Measurements from ENCODE around the gene ANKRD44.

The ANKRD44 gene

DNA sequence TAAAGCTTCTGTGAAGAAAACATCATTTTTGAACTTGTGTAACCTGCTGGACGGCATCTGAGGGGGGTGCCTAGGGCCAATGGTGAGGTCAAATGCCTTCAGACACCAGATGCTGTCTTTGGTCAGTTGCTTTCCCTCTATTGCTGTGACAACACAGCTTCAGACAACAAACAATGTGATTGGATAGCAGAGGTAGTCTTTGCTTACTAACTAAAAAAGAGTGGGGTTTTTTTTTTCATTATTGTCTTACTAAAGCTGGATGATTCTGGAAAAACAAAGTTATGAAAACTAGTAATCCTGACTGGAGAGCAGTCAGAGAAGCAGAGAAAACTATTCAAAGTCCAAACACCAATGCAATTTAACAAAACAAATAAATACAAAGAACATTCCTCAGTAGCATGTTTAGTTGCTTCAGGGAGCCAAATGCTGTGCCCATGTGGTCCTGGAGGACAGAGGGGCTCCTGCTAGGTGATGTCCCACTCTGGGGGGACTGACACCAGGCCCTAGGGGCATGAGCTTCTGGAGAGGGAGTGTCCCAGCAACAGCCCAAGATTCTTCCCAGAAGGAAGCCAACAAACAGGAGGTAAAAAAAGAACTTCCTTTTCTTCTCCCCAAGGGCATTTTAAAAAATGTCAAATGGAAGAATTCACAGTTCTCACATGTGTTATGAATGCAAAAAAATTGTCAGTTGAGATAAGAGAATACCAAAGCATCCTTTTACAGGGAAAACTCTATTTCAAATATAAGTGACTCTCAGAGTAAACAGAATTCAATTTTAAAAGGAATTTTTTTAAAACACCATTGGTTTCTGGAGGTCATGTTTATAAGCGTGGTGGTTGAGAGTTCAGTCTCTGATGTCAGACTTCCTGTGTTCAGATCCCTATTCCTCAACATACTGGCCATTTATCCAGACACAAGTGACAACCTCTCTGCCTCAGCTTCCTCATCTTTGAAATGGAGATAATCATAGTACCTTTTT, 203.0 kb downstream of the ANKRD44 start:
- TF ChIP-seq, protein P1, sequence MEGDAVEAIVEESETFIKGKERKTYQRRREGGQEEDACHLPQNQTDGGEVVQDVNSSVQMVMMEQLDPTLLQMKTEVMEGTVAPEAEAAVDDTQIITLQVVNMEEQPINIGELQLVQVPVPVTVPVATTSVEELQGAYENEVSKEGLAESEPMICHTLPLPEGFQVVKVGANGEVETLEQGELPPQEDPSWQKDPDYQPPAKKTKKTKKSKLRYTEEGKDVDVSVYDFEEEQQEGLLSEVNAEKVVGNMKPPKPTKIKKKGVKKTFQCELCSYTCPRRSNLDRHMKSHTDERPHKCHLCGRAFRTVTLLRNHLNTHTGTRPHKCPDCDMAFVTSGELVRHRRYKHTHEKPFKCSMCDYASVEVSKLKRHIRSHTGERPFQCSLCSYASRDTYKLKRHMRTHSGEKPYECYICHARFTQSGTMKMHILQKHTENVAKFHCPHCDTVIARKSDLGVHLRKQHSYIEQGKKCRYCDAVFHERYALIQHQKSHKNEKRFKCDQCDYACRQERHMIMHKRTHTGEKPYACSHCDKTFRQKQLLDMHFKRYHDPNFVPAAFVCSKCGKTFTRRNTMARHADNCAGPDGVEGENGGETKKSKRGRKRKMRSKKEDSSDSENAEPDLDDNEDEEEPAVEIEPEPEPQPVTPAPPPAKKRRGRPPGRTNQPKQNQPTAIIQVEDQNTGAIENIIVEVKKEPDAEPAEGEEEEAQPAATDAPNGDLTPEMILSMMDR (IDR thresholded peaks at IDR 0.05; ENCODE audit: low read depth, low read length, missing control alignments), result no peak
- H3K4me3 ChIP-seq (replicated peaks; ENCODE audit: low read depth, low read length), result no peak overlapping the region
- no peak for DNase-seq (ENCODE audit: extremely low read depth, low read depth)

- H3K4me3 ChIP-seq (replicated peaks; ENCODE audit: low read depth, low read length), result no peak overlapping the region
- TF ChIP-seq, protein P1 (IDR thresholded peaks at IDR 0.05; ENCODE audit: low read depth, low read length, missing control alignments), result no peak
- no peak for DNase-seq (ENCODE audit: extremely low read depth, low read depth)
These were observed 207.2 kb downstream of the ANKRD44 start for GRCh38 chr2:197103363-197103762.

- TF ChIP-seq, protein P1 (IDR thresholded peaks at IDR 0.05; ENCODE audit: low read depth, low read length, missing control alignments), result no peak
- no peak overlapping the region for H3K4me3 ChIP-seq (replicated peaks; ENCODE audit: low read depth, low read length)
- no peak for DNase-seq (ENCODE audit: extremely low read depth, low read depth)
These were observed 208.3 kb downstream of the ANKRD44 start for GRCh38 chr2:197102231-197102630.

DNA sequence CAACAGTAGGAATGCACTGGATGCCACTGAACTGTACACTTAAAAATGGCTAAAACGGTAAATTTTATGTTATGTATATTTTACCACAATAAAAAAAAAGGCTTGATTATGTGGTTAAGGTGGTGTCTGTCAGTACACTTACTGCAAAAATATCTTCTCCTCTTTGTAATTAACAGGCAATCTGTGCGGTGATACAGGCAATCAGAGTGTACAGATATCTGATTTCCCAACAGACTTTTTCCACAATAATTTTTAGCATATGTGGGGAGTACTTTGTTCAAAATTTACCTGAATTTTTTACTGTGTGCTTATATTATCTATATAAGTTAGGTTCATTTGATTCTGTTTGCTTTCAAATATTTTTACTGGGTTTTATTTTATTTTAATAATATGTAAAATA, 209.1 kb downstream of the ANKRD44 start:
- H3K4me3 ChIP-seq (replicated peaks; ENCODE audit: low read depth, low read length), result no peak overlapping the region
- DNase-seq (ENCODE audit: extremely low read depth, low read depth), result no peak
- TF ChIP-seq, protein P1 (IDR thresholded peaks at IDR 0.05; ENCODE audit: low read depth, low read length, missing control alignments), result no peak

DNA sequence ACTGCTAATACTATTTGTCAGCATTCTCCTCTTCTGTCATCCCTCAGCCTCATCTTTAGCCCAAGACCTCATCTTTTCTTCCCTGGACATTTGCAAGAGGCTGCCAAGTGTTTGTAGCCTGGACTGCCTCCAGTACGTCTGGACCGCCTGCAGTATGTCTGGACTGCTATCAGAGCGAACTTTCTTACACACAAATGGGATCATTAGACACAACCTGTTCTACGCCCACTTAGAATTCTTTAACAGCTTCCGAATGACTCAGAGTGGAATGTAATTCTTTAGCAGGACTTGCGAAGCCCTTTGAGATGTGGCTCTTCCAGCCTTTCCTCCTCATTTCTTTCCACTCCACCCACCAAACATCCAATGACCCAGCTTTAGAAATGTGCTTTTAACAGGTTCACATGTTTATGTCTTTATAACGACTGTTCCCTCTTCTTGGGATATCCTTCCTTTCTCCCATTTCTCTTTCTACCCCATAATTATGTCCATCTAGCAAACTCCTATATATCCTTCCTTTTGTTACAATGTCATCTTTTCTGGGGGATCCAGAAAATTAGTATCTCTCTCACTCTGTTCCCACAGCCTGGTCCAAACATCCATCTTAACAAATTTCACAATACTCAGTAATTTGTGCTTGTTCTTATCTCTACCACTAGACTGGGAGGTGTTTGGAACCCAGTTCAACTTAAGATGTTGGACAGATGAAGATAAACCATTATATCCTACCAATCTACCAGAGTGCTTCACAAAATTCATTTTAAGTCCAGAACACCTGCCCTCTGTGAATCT, 212.8 kb downstream of the ANKRD44 start:
- no peak for DNase-seq (ENCODE audit: extremely low read depth, low read depth)
- TF ChIP-seq, protein P1 (IDR thresholded peaks at IDR 0.05; ENCODE audit: low read depth, low read length, missing control alignments), result no peak
- H3K4me3 ChIP-seq (replicated peaks; ENCODE audit: low read depth, low read length), result no peak overlapping the region

GRCh38 chr2:197096649-197097048, 213.9 kb downstream of the ANKRD44 start:
- H3K4me3 ChIP-seq (replicated peaks; ENCODE audit: low read depth, low read length), result no peak overlapping the region
- TF ChIP-seq, protein P1 (IDR thresholded peaks at IDR 0.05; ENCODE audit: low read depth, low read length, missing control alignments), result no peak
- no peak for DNase-seq (ENCODE audit: extremely low read depth, low read depth)

Measured in HFF-Myc (cell line).